ENCODE data around the gene TRAPPC2.
"Not testable (repeated sequence)": the region's sequence is repeated elsewhere in the genome, so short reads cannot be mapped to it uniquely, and the experiment has no call there.

The TRAPPC2 gene

DNA sequence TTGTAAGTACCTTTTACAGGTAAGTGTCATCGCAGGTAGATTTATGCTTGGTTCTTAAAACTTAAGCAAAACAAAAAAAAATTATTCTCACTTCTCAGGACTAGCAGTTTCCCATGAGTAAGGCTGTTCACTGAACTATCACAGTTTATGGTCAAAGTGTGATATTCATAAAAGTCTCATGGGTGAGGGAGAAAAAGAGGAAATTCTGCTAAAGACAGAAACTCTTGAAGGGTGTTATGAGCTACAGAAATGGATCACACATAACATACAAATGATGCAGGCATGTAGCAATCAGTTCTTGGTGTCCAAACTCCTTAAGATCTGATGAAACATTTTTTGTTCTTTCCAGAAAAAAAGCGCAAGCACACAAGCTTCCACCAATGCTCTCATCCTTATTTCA, 37.0 kb downstream of the TRAPPC2 start:
- DNase-seq, result no peak

DNA sequence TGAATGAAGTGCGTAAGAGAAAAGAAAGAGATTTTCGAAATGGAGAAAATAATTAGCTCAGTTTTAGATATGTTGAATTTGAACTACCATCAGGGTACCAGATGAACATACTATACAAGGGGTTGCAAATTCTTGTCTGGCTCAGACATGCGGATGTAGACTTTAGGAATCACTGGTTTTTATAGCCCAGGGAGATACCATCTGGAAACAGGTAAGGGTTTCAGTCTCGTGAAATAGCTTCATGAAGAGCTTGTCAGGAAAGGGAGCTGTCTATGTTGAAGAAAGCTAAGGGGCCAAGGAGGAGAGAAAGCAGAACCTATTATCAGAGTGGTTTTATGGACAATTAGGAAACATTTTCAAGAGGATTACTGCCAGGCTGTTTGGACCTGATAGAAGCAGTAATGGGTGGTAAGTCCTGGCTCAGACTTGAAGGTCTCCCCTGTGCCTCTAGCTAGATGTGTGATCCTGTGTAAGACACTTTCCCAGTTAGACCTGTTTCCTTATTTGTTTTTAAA, 38.8 kb downstream of the TRAPPC2 start:
- no peak for DNase-seq

DNA sequence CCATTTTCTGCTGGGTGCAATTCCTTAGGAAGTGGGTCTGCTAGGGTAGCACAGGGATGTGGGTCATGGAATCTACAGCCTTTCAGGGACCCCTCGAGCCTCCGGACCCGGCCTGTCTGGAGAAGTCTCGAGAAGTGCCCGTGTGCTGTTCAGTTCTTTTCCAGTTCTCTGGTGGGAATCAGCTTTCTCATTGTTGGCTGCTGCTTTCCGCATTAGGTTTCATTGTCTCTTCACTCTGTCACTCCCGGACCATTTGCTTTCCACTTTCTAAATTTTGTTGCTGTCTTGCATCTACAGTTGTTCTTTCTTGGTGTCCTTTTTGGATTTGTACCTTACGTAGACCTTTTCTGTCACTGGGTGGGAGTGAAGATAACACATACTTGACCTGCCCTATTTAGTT, 39.4 kb downstream of the TRAPPC2 start:
- DNase-seq, result no peak

DNA sequence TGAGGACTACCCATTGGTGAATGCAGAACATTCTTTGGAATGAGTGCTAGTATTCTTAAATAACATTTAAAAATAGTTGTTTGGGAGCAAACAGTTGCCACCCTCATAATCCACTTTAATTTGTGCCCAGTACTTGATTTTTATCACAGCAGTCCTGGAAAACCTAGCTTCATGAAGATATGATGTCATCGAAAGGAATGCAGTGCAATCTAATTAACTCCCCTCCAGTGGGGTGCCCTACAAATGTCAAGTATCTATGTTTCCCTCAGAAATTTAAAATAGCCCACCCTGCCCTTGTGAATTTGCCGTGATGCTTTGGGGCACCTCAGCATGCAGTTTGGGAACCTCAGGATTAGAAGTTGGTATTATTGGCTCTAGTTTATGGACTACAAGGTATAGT, 40.1 kb downstream of the TRAPPC2 start:
- DNase-seq, result no peak

DNA sequence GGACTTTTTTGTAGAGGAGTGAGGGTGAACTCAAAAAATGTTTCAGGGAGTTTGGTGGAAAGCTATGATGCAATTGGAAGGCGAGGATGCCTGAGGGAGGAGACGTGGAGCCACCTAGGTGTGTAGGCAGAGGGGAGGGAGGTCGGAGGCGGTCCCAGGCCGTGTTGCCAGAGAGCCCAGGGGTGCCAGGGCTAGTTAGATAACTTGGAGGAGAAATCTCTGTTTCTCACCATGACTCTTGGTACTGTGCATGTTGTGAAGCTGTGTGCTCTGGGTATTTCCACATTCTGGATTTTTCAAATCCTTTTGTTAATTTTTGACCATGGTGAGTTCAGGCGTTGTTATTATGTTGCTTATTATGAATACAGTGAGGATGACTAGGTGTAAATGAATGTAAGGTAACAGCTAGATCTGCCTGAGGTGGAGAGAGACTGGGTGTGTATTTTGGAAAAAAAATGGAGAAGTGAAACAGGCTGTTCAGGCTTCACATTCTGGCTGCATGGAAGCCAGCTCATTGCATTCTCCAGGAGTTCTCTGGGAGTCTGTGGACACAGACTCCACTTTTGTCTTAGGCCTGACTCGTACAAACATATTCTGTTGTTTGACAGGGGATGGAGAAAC, 41.0 kb downstream of the TRAPPC2 start:
- no peak for DNase-seq

- no peak for DNase-seq
Measured at GRCh38 chrX:13692771-13693231, 41.6 kb downstream of the TRAPPC2 start.

- DNase-seq, result no peak
Measured at GRCh38 chrX:13691841-13692371, 42.5 kb downstream of the TRAPPC2 start.

- DNase-seq, result no peak
Measured at GRCh38 chrX:13690836-13691235, 43.6 kb downstream of the TRAPPC2 start.

DNA sequence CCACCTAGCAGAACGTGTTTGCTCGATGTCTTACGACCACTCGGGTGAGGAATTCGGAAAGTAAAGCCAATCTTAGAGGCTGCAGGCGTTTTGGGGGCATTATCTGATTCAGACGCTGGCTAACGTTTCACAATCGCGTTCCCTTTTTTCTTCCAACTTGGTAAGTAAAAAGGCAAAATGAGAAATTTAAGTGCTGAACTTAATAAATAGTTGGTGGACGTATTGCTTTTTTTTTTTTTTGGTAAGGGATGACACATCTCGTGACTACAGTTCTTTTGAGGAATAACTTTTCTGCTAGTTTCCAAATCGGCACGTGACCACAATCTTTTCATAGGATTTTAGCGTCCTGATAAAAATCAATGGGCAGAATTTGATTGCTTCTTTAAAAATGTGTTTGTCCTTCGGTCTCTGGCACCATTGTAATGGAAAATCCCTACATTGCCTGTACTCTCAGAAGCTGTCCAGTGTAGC, 44.6 kb downstream of the TRAPPC2 start:
- no peak for DNase-seq

- DNase-seq, result peak; percentile 70
Measured at GRCh38 chrX:13688958-13689740, 45.3 kb downstream of the TRAPPC2 start, which contains the start of gene RAB9A. Gene RAB9A, plus strand, starts transcription at chrX:13689128. Its CDS starts 19,619 bp downstream, at chrX:13708747.

- DNase-seq, result no peak
Measured at GRCh38 chrX:13688384-13688957, 45.9 kb downstream of the TRAPPC2 start.

DNA sequence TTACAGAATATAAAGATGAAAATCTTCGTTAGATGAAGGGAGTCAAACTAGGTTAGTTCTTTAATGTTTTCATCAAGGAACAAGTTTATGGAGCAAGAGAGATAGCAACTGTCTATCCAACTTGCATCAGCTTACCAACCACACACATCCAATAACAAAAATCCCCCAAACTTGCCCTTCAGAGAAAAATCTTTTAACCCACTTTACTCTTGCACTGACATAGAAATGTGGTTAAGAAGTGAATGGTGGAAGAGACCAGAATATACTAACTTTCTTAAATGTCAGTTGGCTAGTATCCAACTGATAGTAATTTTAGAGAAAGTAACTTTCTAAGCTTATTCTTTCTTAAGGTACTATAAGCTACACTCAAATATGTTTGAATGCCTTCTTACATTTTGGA, 47.2 kb downstream of the TRAPPC2 start:
- DNase-seq, result no peak

DNA sequence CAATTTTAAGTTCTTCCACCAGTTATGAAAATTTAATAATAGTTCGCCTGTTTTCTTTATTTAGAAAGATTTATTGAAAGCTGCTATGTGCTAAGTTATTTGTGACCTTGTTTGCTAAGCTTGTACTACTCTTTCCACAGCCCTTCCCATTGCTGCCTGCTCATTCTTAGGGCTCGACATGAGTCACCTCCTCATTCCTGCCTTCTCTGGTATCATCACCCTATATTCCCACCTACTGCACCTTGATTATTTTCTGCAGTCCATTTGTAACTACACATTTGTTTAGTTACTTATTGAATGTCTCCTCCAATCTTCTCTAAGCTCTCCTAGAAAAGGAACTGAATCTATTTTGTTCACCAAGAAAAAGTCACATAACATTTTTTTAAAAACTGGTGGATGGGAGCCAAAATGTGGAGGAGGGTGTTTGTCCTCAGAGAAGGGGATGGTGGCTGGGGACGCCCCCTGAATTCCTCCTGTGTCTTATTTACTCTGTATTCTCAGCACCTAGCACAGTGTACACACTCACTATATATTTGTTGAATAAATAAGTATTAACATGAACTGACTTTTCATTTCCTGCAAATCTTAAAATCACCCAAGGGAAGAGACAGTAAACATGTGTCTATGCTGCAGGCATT, 49.2 kb downstream of the TRAPPC2 start:
- no peak for DNase-seq

DNA sequence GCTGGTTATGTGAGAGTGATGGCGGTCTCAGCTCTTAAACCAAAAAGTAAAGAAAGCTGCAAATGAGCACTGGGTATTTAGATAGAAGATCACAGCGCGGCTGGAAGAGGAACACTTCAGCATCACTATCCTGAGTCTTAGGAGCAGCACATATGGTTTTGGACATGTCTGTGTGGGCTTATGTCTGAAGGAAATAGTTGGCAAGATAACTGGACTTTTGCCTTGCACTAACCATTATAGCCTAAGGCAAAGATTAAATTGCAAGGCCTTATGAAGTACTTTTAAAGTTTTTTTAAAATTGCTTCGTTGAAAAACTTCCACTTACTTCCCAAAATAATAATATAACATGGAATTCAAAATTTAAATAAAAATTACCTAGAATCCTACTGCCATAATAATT, 50.1 kb downstream of the TRAPPC2 start:
- DNase-seq, result no peak

- no peak for DNase-seq
Measured at GRCh38 chrX:13681595-13681994, 52.8 kb downstream of the TRAPPC2 start.

GRCh38 chrX:13679700-13680099, 54.7 kb downstream of the TRAPPC2 start:
- not testable (repeated sequence) for DNase-seq

DNA sequence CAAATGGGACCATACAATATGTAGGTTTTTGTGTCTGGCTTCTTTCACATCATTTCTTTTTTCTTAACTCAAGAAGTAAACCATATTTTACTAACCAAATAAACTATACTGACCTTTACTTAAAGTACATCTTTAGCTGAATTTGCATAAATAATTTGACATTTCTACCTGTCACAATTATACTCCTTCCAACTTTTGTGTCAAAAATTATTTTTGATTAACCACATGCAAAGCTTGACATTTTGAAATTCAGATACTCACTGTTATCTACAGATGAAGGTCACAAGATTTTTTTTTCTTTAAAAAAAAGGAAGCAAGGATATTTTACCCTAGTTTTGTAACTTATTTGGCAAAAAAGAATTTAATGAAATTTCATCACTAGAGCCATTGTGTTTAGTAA, 57.5 kb downstream of the TRAPPC2 start:
- DNase-seq, result no peak

GRCh38 chrX:13673016-13673415, 61.4 kb downstream of the TRAPPC2 start:
- no peak for DNase-seq

GRCh38 chrX:13670197-13670596, 64.2 kb downstream of the TRAPPC2 start:
- DNase-seq, result no peak

- DNase-seq, result not testable (repeated sequence)
Measured at GRCh38 chrX:13669755-13670154, 64.7 kb downstream of the TRAPPC2 start.

DNA sequence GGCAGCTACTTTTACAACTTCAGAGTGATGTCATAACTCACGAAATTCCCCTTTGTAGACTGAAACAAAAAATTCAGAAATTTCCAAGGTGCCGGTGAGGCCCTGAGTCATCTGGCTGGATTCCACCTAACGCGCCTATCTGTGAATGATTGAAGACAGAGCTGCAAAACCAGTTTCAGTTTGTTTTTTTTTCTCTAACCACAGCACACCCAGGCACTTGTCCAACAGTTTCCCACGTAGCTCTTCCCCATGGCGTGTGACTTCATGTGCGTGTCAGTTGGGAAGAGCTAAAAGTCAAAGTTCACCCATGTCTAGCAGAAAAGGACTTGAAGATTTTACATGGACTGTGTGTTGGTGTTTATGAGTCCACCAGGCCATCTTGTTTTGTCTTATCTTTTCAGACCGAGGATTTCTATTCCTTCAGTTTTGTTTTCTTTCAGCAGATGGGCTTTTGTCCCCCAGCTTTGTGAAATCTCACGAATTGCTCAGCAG, 65.1 kb downstream of the TRAPPC2 start:
- DNase-seq, result no peak

DNA sequence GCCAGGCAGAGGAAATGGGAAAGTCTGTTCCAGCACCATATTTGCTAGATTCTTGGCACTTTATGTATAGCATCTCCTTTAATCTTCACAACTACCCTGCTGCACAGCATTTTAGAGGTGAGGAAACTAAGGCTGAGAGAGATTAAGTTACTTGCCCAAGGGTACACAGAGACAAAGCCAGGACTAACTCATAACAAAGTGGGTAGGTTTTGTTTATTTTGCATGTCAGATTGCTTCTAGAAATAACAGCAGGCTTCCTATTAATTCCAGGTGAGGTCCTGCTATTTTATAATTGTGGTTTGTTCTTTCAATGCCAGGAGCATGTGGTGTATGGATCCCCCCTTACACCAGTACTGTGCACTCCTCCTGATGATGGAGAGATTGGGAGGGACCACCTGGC, 66.5 kb downstream of the TRAPPC2 start:
- no peak for DNase-seq

- DNase-seq, result no peak
Measured at GRCh38 chrX:13666836-13667235, 67.6 kb downstream of the TRAPPC2 start.
